ENCODE data around the gene FSCN2.

FSCN2 gene

DNA sequence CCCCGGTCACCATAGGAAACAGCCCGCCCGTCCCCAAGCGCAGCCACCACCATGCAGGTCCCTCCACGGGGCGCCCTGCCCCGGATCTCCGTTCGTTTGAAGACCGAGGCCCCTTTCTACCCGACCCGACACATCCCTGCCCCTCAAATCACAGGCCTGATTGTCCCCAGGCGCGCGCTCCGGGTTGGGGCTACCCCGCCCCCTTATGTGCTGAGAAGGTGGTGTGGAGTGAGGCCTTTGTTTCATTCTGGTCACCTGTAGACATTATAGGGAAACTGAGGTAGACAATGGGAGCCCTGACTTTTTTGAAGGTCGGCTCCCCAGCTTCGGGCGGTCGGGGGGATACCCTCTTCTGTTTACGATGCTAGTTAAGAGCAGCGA, 14.8 kb upstream of the FSCN2 start:
- DNase-seq (ENCODE audit: low read depth): peak; percentile 44

DNA sequence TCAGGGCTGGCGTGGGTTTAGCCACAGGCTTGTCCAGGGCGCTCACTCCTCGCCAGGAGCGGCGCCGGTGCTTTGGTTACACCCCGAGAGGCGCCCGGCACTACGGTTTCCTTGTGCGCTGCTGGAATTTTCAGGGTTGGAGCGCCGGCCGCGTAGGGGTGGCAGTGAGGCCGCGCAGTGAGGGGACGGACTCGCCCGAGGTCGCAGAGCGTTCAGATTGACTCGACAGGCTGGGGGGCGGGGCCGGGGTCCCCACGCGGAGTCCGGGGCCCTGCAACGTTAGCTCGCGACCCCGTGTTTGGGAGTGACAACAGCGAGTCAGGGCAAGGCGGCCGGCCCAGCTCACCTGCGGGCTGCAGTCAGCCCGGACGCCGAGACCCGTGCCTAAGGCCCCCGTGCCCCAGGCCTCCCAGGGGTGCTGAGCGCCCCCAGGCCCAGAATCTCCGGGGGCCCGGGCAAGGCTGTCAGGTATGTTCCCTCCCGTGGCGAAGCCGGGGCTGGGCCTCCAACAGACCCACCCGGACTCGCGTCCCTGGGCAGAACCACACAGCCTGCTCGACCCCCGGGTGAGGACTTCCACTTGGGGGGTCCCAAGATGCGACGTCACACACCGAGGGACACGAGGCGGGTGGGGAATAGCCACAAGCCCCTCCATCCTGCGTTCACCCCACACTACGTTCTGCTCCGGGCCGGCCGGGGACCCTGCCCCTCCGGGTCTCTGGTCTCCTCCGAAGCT, 14.3 kb upstream of the FSCN2 start:
- peak; percentile 26 for DNase-seq (ENCODE audit: low read depth)

DNA sequence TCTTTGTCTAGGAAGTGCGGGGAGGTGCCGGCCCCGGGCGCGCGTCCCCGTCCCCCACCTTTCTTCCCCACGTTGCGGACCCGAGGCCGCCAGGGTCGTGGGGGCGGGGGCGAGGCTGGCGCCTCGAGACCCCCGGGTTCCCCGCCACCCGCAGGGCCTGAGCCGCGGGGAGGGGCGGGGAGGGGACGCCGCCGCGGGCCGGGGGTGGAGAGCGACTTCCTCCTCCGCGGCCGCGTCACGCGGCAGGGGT, 13.8 kb upstream of the FSCN2 start:
- DNase-seq (ENCODE audit: low read depth): no peak

DNA sequence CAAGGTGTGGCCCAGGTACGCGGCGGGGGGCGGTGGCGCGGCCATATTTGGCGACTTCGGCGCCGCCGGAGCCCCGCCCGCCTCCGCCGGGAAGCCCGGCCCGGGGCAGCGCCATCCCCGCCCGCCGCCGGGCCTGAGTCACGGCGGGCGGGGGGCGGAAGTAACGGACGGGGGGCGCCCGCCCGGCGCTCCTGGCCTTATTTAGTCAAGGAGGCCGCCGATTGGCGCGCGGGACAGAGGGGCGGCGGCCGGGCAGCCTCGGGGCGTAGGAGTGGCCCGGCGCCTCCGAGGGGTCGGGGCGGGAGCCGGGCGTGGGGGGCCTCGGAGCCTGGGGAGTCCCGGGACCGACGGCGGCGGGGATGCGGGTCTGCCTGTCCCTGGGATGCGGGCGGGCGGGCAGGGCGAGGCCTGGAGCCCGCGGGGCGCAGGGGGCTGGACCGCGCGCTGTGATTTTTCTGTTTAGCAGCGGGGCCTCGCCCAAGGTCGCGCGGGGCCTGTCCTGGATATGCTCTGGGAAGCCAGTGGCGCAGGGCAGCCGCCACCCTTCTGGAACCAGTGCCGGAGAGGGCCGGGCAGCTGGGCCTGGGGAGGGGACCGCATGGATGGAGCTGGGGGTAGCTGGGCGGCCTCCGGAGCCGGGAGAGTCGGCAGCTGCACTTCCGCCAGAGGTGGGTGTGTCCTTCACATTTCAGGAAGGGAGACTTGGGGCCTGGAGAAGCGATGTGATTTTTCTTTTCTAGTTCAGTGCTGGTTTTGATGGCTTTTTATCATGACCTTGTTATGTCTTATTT, 13.2 kb upstream of the FSCN2 start:
- DNase-seq (ENCODE audit: low read depth): peak; percentile 57

DNA sequence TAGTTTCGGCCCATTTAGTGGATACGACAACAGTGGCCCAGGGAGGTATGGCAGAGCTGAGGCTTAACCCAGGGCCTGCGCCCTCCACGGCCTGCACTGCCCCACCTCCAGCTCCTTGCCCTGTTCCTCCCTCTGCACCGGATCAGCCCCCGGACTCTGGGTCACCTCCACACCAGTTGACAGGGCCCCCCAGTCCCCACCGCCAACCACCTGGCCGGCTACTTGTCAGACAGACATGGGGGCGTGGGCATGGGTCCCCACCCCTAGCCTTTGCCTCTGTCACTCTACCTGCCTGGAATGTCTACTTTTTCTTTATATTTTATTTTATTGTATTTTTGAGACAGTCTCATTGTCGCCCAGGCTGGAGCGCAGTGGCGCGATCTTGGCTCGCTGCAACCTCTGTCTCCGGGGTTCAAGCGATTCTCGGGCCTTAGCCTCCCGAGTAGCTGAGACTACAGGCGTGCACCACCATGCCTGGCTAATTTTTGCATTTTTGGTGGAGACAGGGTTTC, 12.6 kb upstream of the FSCN2 start:
- no peak for DNase-seq (ENCODE audit: low read depth)

DNA sequence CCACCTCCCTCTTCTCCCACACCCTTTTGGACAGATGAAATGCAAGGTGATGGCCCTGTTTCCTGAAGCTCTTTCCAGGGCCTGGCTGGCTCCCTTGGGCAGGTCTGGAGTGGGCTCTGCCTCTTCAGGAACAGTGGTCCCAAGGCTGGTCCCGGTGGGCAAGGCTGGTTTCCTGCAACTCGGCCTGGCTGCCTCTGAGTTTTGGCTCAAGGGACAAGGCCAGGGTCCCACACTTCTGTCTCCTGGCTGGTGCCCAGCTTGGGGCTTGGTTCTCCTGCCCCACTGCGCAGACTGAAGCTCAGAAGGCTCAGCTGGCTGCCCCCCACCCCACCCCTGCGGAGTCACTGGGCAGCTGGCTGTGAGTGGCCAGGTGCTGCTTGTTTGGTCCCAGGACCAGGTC, 11.7 kb upstream of the FSCN2 start:
- no peak for DNase-seq (ENCODE audit: low read depth)

DNA sequence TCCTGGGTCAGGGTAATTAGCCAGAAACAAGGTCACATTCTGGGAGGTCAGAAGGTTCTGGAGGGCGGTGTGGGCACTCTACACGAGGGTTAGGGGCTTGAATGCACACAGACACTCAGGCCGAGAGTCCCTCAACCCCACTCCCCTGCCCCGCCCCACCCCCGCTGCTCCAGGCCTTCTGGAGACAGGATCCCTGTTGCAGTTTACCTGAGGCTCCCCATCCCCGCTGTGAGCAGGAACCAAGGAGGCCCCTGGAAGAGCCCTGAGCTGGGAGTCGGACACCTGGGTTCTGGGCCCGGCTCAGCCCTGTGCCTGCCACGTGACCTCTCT, 11.2 kb upstream of the FSCN2 start:
- no peak for DNase-seq (ENCODE audit: low read depth)

DNA sequence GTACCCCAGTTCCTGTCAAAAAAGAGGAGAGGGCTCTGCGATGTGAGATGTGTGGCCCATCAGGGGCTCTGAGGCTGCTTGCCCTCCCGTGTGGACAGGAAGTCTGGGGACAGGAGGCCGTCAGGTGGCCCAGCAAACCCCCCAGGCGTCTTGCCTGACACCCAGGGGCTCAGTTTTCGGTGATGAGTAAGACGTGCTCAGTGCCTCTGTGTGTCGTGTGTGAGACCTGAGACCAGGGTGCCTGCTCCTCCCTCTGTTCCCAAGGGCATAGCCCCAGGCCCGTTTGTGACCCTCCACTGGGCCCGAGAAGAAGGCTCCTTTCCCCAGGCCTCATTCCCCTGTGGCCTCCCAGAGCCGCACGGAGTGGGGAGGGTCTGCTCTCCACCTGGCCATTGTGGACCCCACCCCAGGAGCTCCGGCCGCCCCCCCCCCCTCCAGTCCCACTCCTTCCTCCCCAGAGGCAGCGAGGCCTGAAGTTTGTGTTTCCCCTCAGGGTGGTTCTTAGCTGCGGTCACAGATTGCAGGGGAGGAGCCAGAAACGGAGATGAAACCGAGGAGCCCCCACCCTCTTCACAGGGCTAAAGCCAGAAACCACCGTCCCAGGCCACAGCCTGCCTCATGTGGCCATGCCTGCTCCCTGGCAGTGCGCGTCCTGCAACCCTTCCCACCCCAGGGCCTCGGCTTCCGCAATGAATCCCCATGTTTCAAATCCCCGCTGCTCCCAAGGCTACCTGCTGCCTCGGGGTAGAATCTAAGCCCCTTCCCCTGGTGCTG, 10.7 kb upstream of the FSCN2 start:
- DNase-seq (ENCODE audit: low read depth): no peak

DNA sequence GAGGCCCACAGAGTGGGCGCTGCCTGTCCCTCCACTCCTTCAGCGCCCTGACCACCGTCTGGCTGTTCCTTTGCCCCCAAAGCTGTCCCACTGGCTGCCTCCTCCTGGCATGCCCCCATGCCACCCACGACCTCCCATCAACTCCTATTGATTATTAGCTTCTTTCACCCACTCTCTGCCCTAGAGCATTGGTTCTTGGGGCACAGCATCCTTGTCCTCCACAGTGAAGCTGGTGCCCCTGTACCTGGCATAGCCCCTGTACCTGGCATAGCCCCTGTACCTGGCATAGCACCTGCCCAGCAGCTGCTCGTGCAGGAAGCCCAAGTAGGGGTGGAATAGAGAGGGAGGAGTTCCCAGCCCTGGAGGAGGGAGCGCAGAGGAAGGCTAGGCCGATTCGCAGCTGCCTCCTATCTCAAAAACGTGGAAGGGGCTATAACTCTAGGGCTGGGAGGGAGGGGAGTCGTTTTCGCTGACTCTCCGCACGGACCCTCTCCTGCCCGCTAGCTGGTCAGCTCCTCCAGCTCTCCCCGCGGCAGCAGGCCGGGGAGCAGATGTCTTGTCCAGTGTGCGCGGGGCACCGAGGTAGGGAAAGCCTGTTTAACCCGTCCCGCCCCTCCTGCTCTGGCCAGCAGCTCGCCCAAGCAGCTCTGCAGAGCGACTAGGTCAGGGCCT, 9.9 kb upstream of the FSCN2 start:
- DNase-seq (ENCODE audit: low read depth): no peak

DNA sequence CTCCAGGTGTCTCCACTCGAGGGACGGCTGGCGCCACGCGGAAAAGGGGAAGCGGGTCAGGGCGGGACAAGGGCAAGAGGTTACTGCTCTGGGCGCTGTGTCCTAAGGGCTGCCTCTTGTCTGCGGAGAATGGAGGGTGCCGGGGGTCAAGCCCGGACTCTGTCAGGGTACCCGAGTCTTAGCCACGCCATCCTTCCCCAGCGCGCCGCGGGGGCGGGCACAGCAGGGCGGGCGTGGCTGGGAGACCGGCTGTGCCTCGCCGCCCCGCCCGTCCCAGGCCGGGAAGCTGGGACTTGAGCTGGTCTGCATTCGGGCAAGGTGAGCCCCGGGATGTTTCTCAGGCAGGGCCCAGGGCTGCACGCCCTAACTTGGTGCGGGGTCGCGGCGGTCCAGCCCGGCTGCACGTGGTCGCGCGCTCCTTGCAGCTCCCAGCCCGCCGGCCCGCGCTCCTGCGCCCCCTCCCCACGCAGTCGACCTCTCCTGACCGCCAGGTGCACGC, 9.3 kb upstream of the FSCN2 start:
- DNase-seq (ENCODE audit: low read depth): peak; percentile 17

DNA sequence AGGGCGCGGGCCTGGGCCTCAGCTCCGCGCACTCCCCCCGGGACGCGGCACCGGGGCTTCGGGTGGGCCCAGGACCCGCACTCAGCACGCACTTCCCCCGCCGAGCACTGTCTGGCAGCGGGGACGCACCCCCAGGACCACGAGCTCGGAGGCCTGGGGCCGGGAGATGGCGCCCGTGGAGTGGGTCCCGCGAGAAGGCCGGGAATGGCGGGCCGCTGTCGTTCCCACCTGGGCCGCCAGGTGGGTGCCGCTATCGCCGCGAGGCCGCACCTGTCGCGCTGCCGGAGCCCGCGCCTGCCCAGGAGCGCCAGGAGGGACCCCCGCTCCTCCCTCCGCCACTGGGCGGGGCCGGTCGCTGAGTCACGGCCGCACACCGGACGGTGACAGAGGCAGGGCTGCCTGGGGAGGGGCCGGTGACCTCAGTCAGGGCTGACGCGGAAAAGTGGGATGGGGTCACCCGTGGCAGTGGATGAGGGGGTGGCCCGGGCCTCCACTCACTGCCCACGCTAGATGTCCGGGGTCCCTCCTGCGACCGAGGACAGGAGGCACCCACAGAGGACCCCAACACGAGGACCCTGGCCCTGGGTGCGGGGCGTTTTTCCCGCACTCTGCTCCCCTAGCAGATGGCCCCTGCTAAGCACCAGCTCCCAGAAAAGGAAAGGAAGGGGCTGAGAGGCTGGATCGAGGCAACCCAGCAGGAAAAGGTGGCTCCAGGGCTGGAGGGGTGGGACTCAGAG, 8.7 kb upstream of the FSCN2 start:
- peak; percentile 58 for DNase-seq (ENCODE audit: low read depth)

DNA sequence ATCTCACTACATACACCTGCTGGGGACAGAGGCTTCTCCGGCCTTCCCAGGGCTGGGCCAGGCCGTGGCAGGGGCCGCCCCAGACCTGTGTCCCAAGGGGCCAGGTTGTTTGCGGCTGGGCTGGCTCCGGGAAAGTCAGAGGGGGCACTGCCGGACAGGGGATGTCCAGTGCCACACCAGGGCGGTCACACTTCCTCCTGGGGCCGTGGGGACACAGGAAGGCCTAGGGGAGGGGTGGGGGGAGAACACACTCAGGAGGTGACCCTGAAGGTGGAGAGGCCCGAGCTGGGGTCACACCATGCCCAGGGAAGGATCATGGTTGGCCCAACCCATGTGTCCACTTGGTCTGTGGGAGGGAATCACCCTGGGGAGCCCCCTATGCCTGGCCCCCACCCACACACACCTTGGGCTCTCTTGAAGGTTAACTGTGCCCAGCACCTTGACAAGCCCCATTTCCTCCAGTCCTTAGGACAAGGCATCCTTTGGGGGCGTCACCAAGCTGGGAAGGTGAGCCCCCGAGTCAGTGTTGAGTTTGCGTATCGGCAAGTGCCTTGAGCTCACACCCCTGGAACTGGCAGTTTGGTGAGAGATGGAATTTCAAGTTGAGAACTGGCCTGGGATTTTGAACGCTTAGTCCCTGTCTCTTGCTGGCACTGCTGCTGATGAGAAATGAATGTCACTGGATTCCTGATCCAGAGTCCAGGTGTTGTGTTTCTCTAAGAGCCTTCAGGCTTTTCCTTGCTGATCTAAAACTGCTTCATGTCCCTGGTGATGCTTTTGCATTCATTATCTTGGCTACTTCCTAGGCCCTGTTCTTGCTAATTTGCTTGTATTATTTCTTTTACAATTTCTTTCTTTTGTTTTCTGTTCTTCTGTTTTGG, 7.9 kb upstream of the FSCN2 start:
- DNase-seq (ENCODE audit: low read depth): no peak

DNA sequence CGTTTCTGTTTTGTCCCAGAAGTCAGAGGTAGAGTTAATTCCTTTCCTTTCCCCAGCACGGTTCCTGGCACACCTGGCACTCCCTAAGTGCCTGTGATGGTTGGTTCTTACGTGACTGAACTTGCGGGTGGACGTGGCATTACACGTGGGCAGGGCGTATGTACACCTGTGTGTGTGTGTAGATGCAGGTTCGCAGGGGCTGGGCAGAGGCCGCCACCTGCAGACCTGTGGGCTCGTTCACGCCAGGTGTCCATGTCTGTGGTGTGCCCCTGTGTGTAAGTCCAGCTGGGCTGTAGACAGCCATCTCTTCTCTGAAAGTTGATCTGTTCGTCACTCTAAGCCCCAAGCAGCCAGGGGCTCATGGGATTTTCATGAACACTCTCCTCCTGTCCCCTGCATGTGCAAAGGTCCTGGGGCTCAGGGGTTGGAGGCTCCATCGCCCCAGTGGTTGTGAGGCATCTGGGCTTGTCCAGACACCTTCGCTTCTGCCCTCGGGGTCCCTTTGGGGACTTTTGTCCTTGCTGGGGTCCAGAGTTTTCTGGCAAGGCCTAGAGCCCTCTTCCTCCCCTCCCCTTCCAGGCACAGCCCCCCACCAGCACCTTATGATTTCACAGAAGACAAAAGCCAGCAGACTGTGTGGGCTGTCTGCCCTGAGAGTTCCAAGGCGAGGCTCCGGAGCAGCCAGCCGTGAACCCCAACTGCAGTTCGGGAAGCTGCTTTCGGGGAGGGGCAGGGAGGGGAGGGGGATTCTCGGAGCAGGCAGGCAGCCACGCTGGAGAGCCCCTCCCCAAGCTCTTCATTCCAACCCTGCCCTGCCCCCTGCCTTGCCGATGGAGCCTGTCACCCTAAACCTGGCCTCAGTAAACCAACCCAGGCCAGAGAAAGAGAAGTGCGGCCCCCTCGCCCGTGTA, 5.4 kb upstream of the FSCN2 start:
- no peak for DNase-seq (ENCODE audit: low read depth)

DNA sequence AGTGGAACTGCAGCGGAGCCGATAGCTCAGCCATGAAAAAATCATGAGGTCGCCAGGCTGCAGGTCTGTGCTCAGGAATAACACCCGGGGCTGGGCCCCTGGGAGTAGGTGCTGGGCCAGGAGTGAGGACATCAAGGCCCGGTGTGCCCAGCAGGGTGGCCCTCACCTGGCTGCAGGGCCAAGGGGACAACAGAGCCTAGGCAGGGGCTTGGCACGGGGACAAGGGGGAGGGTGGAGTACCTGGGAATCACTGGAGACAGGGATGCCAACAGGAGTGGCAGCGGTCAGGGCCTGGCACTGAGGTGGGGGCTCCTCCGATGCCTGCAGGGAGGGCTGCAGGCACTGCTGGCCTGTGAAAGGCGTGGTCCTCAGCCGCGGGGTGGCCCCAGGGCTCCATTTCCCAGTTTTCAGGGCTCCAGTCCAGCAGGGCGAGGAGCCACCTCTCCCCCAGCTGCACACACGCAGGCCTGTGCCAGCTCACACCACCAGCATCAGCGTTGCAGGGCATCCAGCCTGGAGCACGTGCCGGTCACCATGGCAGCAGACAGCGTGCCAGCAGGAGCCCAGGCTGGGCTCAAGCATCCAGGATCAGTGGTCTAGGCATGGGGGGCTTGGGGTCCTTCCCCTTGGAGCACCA, 4.7 kb upstream of the FSCN2 start:
- DNase-seq (ENCODE audit: low read depth): no peak

DNA sequence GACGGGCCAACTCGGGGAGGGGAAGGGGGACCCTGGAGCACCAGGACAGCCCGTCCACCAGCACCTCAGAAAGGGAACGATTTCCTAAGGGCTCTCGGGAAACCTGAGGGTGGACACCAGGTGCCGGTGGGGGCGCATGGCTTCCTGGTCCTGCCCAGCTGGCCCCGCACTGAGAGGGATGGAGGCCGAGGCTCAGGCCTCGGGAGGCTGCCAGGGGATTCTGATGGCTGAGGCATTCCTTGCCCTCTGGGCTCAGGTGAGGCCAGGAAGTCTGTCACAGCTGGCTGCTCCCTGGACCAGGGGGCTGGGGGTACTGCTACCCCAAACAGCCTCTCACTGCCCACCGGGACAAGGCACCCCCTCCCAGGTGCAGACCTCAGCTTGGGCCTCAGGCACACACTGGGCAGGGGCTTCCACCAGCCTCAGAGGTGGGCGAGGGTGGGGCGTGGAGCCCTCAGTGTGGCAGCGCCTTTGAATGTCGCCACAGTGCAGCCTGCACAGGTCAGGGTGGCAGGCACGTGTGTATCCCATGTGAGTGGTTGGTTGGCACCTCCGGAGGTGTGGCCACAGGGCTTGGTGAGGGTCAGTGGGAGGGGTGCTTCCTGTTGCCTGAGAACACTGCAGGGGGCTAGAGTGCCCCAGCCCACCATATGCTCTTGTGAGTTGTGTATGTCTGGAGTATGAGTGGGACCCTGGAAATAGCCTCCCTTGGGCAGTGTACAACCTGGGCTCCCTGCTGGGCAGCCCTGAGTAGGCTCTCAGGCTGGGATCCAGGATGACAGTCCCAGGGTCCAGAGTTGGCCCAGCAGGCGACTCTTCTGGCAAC, 3.9 kb upstream of the FSCN2 start:
- DNase-seq (ENCODE audit: low read depth): no peak

DNA sequence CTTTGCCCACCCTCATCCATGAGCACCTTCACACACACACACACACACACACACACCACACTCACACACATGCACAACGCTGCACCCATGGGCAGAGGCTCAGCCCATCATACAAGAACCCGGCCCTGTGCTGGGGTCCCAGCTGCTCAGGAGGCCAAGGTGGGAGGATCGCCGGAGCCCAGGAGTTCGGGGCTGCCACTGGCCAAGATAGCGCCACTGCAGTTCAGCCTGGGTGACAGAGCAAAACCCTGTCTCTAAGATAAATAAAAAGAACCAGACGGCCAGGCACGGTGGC, 3.4 kb upstream of the FSCN2 start:
- DNase-seq (ENCODE audit: low read depth): no peak

DNA sequence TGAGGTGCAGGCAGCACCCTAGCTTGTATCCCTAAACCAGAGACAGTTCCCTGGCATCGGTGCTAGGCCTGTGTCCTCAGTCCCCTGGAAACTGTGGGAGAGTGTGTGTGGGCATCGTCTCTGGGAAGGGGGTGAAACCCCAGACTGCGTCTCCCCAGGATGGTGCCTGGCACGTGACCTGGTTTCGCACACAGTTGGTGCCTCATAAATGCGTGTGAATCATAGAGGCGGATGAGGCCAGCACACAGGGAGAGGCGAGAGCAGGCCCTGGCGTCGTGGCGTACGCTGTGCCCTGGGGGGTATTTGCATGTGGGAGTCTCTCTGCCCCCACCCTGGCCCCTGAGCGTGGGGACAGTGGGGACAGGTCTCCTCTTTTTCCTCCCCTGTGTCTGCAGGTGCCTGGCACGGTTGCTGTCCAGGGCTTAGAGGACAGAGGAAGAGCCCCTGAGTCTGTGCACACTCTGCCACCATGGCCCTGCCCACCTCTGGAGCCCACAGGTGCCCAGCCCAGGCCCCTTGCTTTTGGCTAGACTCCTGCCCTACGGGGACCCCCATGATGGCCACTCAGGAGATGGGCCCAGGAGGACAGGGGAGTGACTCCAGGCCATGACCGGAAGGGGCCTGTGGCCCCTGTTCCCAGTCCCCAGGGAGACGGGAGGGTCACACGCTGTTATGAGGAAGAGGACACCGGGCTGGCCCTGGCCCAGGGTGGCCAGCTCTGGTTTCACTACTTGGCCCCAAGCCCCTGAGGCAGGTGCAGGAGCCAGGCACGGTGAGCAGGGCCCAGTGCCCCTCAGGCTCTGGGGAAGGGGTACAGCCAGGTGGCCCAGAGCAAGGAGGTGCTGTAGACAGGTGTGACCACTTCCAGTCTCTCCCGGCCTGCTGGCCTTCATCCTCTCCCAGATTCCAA, 1.3 kb upstream of the FSCN2 start:
- no peak for DNase-seq (ENCODE audit: low read depth)

DNA sequence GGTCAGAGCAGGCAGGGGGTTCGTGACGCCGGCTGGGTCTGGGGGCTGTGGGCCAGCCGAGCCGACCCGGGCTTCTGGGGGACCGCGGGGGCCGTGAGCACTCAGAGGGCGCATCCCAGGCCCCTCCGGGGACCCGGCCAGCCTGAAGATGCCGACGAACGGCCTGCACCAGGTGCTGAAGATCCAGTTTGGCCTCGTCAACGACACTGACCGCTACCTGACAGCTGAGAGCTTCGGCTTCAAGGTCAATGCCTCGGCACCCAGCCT, 140 bp downstream of the FSCN2 start:
- DNase-seq (ENCODE audit: low read depth): no peak

All from activated T-helper 9 cell treated with anti-CD3 and anti-CD28 coated beads, Interleukin-2, amount 50 U/mL, for 16 hours (primary cell).